ENCODE results near the gene SCFD2.

SCFD2 gene

GRCh38 chr4:52956691-52957090, 409.2 kb downstream of the SCFD2 start:
- DNase-seq (ENCODE audit: low read depth), result no peak

GRCh38 chr4:52954560-52955170, 411.2 kb downstream of the SCFD2 start:
- DNase-seq (ENCODE audit: low read depth), result no peak

- no peak for DNase-seq (ENCODE audit: low read depth)
Measured at GRCh38 chr4:52952540-52952939, 413.3 kb downstream of the SCFD2 start.

- DNase-seq (ENCODE audit: low read depth), result no peak
Measured at GRCh38 chr4:52951016-52951415, 414.8 kb downstream of the SCFD2 start.

- DNase-seq (ENCODE audit: low read depth), result no peak
Measured at GRCh38 chr4:52950226-52950625, 415.6 kb downstream of the SCFD2 start.

- no peak for DNase-seq (ENCODE audit: low read depth)
Measured at GRCh38 chr4:52949336-52949735, 416.5 kb downstream of the SCFD2 start.

GRCh38 chr4:52948057-52948423, 417.8 kb downstream of the SCFD2 start:
- DNase-seq (ENCODE audit: low read depth), result no peak

- DNase-seq (ENCODE audit: low read depth), result no peak
Measured at GRCh38 chr4:52947401-52948056, 418.3 kb downstream of the SCFD2 start.

GRCh38 chr4:52946855-52947254, 419.0 kb downstream of the SCFD2 start:
- no peak for DNase-seq (ENCODE audit: low read depth)

- no peak for DNase-seq (ENCODE audit: low read depth)
Measured at GRCh38 chr4:52945982-52946381, 419.9 kb downstream of the SCFD2 start.

GRCh38 chr4:52945326-52945898, 420.4 kb downstream of the SCFD2 start:
- no peak for DNase-seq (ENCODE audit: low read depth)

GRCh38 chr4:52943677-52944076, 422.2 kb downstream of the SCFD2 start:
- no peak for DNase-seq (ENCODE audit: low read depth)

- DNase-seq (ENCODE audit: low read depth), result no peak
Measured at GRCh38 chr4:52942936-52943335, 422.9 kb downstream of the SCFD2 start.

- no peak for DNase-seq (ENCODE audit: low read depth)
Measured at GRCh38 chr4:52941450-52941849, 424.4 kb downstream of the SCFD2 start.

GRCh38 chr4:52939739-52940138, 426.1 kb downstream of the SCFD2 start:
- DNase-seq (ENCODE audit: low read depth), result no peak

GRCh38 chr4:52939325-52939724, 426.5 kb downstream of the SCFD2 start:
- no peak for DNase-seq (ENCODE audit: low read depth)

GRCh38 chr4:52937829-52938228, 428.0 kb downstream of the SCFD2 start:
- DNase-seq (ENCODE audit: low read depth), result no peak

- DNase-seq (ENCODE audit: low read depth), result no peak
Measured at GRCh38 chr4:52936729-52937128, 429.1 kb downstream of the SCFD2 start.

GRCh38 chr4:52935317-52935716, 430.5 kb downstream of the SCFD2 start:
- DNase-seq (ENCODE audit: low read depth), result no peak

- DNase-seq (ENCODE audit: low read depth), result no peak
Measured at GRCh38 chr4:52933738-52934137, 432.1 kb downstream of the SCFD2 start.

GRCh38 chr4:52932591-52933470, 433.0 kb downstream of the SCFD2 start:
- DNase-seq (ENCODE audit: low read depth), result no peak

GRCh38 chr4:52931243-52931642, 434.6 kb downstream of the SCFD2 start:
- no peak for DNase-seq (ENCODE audit: low read depth)
